IMR-90 (cell line): ENCODE data around the gene DGKD.

Experiments
- BHLHE40 ChIP-seq: fragments of 150-350 bp; IDR thresholded peaks from 2 replicates; pipeline ENCODE4 v1.6.1; 2016; ENCODE audit warnings: mild to moderate bottlenecking, low read depth, low read length
- CEBPB ChIP-seq: IDR thresholded peaks from 2 replicates; pipeline ENCODE4 v1.6.1; 2012; ENCODE audit warnings: low read depth, low read length, improper control_type of control experiment
- CHD1 ChIP-seq: IDR thresholded peaks from 2 replicates; pipeline ENCODE4 v1.6.1; 2012; ENCODE audit warnings: low read depth, low read length, improper control_type of control experiment
- FOS ChIP-seq: fragments of 150-350 bp; IDR thresholded peaks from 2 replicates; pipeline ENCODE4 v1.6.1; 2016; ENCODE audit warnings: low read depth, low read length
- MAZ ChIP-seq: IDR thresholded peaks from 2 replicates; pipeline ENCODE4 v1.6.1; 2012; ENCODE audit warnings: low read depth, mild to moderate bottlenecking, low read length, improper control_type of control experiment, moderate library complexity, borderline replicate concordance
- POLR2A ChIP-seq: IDR thresholded peaks from 2 replicates; pipeline ENCODE4 v1.6.1; 2012; ENCODE audit warnings: mild to moderate bottlenecking, low read depth, low read length
- RAD21 ChIP-seq: IDR thresholded peaks from 2 replicates; pipeline ENCODE4 v1.6.1; 2012; ENCODE audit warnings: low read length, improper control_type of control experiment
- RFX5 ChIP-seq: IDR thresholded peaks from 2 replicates; pipeline ENCODE4 v1.8.0; 2012; ENCODE audit warnings: low read depth, mild to moderate bottlenecking, low read length, moderate library complexity
- SMC3 ChIP-seq: fragments of 150-350 bp; IDR thresholded peaks from 2 replicates; pipeline ENCODE4 v1.6.1; 2016; ENCODE audit warnings: low read depth, mild to moderate bottlenecking, antibody characterized with exemption, low read length, moderate library complexity
- TF ChIP-seq, protein P1 (sequence below): conservative IDR thresholded peaks from 2 replicates; pipeline ENCODE4 v1.5.1; 2012; ENCODE audit warnings: mild to moderate bottlenecking, low read depth, low read length, improper control_type of control experiment
- TF ChIP-seq, protein P2 (sequence below): fragments of 150-350 bp; IDR thresholded peaks from 2 replicates; pipeline ENCODE4 v1.6.1; 2016; ENCODE audit warnings: low read depth, mild to moderate bottlenecking, low read length, moderate library complexity, borderline replicate concordance

DNA sequence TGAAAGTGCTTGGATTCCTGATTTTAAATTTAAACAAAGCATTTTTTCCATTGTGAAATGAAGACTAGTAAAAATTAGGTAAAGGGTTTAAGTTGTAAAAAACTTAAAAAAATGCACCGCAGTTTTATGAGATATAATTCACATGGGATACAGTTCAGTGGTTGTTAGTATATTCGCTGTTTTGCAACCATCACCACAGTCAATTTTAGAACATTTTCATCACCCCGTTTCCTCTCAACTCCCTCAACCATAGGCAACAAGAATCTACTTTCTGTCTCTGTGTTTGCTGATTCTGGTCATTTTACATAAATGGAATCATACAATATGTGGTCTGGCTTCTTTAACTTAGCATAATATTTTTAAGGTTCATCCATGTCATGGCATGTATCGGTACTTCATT is 4.0 kb downstream of the DGKD start:
- TF ChIP-seq, protein P1, sequence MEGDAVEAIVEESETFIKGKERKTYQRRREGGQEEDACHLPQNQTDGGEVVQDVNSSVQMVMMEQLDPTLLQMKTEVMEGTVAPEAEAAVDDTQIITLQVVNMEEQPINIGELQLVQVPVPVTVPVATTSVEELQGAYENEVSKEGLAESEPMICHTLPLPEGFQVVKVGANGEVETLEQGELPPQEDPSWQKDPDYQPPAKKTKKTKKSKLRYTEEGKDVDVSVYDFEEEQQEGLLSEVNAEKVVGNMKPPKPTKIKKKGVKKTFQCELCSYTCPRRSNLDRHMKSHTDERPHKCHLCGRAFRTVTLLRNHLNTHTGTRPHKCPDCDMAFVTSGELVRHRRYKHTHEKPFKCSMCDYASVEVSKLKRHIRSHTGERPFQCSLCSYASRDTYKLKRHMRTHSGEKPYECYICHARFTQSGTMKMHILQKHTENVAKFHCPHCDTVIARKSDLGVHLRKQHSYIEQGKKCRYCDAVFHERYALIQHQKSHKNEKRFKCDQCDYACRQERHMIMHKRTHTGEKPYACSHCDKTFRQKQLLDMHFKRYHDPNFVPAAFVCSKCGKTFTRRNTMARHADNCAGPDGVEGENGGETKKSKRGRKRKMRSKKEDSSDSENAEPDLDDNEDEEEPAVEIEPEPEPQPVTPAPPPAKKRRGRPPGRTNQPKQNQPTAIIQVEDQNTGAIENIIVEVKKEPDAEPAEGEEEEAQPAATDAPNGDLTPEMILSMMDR = no peak
- TF ChIP-seq SMC3 = no peak
- no peak for TF ChIP-seq POLR2A
- TF ChIP-seq, protein P2, sequence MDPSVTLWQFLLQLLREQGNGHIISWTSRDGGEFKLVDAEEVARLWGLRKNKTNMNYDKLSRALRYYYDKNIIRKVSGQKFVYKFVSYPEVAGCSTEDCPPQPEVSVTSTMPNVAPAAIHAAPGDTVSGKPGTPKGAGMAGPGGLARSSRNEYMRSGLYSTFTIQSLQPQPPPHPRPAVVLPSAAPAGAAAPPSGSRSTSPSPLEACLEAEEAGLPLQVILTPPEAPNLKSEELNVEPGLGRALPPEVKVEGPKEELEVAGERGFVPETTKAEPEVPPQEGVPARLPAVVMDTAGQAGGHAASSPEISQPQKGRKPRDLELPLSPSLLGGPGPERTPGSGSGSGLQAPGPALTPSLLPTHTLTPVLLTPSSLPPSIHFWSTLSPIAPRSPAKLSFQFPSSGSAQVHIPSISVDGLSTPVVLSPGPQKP = no peak
- no peak for TF ChIP-seq CHD1
- no peak for TF ChIP-seq BHLHE40
- no peak for TF ChIP-seq RAD21
- TF ChIP-seq RFX5 = no peak
- no peak for TF ChIP-seq FOS
- TF ChIP-seq MAZ = no peak
- no peak for TF ChIP-seq CEBPB
